ENCODE results near the gene TSFM. TPM values are rescaled to one million over a fixed set of nuclear protein-coding genes. Genes with fewer than 3 reads are reported as not detected.

Gene TSFM
- total RNA-seq, 4 donors from 2014 or later, result 19.6 to 35.4 (median 29.1) TPM

DNA sequence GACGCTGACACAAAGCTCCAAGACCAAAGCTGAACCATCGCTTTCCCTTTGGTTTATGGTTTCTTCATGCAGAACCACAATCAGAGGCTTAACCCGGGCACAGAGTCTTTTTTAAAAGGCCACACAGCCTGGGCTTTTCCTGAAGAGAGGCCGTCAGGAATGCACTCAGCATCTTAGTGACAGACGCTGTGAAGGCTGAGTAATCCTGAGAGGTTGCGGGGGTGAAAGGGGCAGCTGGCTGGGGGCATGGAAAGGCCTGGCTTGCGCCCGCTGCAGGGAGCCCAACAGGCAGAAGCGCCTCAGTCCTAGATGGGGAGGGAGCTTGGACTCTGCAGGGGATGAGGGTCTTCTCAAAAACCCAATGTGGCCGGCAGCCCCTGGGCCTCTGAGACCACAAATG, 50.4 kb downstream of the TSFM start:
- 48% methylated on average over 10 of the region's 10 CpGs for WGBS
- Histone ChIP-seq H3K9me3 (no peaks in the 10 kb centered on the region), H3K27ac (no peak overlapping the region), H3K36me3 (peaks cover 16% of the 10 kb centered on the region), H3K4me3 (peak overlapping the region; percentile 3), H3K27me3 (no peaks in the 10 kb centered on the region), H3K4me1 (peaks cover 92% of the 10 kb centered on the region)
- DNase-seq (ENCODE audit: low spot score in 2 of 2), result no peak
- TF ChIP-seq POLR2AphosphoS5 (IDR thresholded peaks at IDR 0.05), result no peak
- no peak for TF ChIP-seq POLR2A (IDR thresholded peaks at IDR 0.05)
- TF ChIP-seq EP300 (IDR thresholded peaks at IDR 0.05), result no peak
- no peak for TF ChIP-seq CTCF (IDR thresholded peaks at IDR 0.05)

DNA sequence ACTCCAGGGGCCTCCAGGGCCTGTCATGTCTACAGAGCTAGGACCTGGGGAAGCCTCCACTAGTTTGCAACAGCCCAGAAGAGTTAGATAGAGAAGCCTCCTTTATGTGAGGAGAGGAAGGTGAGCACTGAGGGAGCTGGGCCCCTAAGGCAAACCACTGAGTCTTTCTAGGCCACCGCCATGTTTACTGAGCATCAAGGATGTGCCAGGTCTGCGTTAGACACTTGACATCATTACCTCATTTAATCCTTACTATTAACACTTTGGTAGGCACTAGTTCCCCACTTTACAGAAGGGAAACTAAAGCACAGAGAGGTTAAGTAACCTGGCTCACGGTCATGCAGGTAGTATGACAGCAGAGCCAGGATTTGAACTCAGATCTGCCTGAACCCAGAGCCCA, 51.1 kb downstream of the TSFM start:
- 45% methylated on average over 3 of the region's 3 CpGs for WGBS
- no peak overlapping the region for H3K4me3 ChIP-seq
- H3K9me3 ChIP-seq, result no peaks in the 10 kb centered on the region
- H3K36me3 ChIP-seq, result peaks cover 9% of the 10 kb centered on the region
- no peak for DNase-seq (ENCODE audit: low spot score in 2 of 2)
- no peaks in the 10 kb centered on the region for H3K27me3 ChIP-seq
- TF ChIP-seq CTCF (IDR thresholded peaks at IDR 0.05) (no peak), EP300 (IDR thresholded peaks at IDR 0.05) (no peak), POLR2AphosphoS5 (IDR thresholded peaks at IDR 0.05) (no peak), POLR2A (IDR thresholded peaks at IDR 0.05) (no peak)
- peak overlapping the region; percentile 0 for H3K27ac ChIP-seq
- H3K4me1 ChIP-seq, result peaks cover 99% of the 10 kb centered on the region

- Histone ChIP-seq H3K27ac (peak overlapping the region; percentile 56), H3K9me3 (no peaks in the 10 kb centered on the region), H3K4me1 (peaks cover 99% of the 10 kb centered on the region), H3K27me3 (no peaks in the 10 kb centered on the region), H3K36me3 (peaks cover 3% of the 10 kb centered on the region), H3K4me3 (no peak overlapping the region)
- TF ChIP-seq POLR2A (IDR thresholded peaks at IDR 0.05) (no peak), POLR2AphosphoS5 (IDR thresholded peaks at IDR 0.05) (no peak), EP300 (IDR thresholded peaks at IDR 0.05) (no peak), CTCF (IDR thresholded peaks at IDR 0.05) (no peak)
- no CpG with 5 or more reads among the region's 1 CpG for WGBS
- no peak for DNase-seq (ENCODE audit: low spot score in 2 of 2)
These were observed 51.7 kb downstream of the TSFM start for GRCh38 chr12:57834086-57834876.

DNA sequence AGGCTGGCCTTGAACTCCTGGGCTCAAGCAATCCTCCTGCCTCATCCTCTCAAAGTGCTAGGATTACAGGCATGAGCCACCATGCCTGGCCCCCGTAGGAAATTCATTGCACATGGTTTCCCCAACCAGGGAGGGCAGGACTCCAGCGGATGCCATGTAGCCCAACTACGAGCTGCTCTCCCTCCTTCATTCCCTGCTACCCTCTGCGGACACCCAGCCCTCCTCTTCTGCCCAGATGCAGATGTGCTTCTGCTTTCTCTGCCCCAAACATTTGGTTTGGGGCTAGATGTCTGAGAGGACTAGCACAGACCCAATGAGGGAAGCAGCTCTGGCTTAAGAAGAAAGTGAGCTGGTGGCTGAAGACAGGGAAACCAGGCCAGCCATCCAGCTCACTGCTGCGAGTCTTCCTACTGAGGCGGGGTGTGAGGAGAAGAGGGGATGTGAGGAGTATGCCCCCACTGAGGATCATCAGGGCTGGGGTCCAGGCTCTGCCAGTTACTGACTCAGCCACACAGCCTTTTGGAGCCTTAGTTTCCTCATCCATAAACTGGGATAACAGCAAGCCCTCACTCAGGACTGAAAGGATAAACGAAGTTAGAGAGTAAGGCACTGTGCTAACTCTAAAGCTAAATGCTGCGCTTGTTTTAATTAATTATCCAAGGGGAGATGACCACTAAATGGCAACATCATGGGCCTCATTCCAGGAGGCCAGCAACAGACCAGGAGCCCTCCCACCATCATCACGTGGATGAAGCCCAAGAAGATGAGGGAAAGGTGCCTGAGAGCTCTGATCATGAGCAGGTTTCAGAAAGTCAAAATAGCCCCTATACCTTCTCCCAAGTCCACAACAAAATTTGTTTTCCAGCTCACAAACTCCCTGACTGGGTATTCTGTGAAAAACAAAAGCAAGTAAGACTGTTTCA, 53.0 kb downstream of the TSFM start:
- Histone ChIP-seq H3K4me3 (peak overlapping the region; percentile 30), H3K27ac (peak overlapping the region; percentile 56), H3K4me1 (peaks cover 100% of the 10 kb centered on the region), H3K27me3 (no peaks in the 10 kb centered on the region), H3K36me3 (no peaks in the 10 kb centered on the region), H3K9me3 (no peaks in the 10 kb centered on the region)
- no peak for DNase-seq (ENCODE audit: low spot score in 2 of 2)
- TF ChIP-seq POLR2A (IDR thresholded peaks at IDR 0.05) (no peak), CTCF (IDR thresholded peaks at IDR 0.05) (no peak)
- 31% methylated on average over 6 of the region's 9 CpGs for WGBS

Data from suprapubic skin (tissue), 4 donors.